Endodermal cell (in vitro differentiated cells): ENCODE data around the gene KRTAP1-3. TPM values are rescaled to one million over a fixed set of nuclear protein-coding genes. Genes with fewer than 3 reads are reported as not detected.
A peak's percentile ranks its signal among the peaks of the same experiment; 100 is the strongest.

Source experiments
- DNase-seq: peaks from one replicate; pipeline ENCODE4 v3.0.0-alpha.2; 2017
- H3K27ac ChIP-seq: 2 replicates; pipeline ENCODE4 v1.5.1; 2013; ENCODE audit warnings: mild to moderate bottlenecking, low read depth, low read length, moderate library complexity
- H3K27me3 ChIP-seq: 2 replicates; pipeline ENCODE4 v1.6.1; 2013; ENCODE audit warnings: mild to moderate bottlenecking, low read length, moderate library complexity; ENCODE audit not compliant: insufficient read depth, control insufficient read depth, poor library complexity, severe bottlenecking
- H3K36me3 ChIP-seq: 2 replicates; pipeline ENCODE4 v1.7.0; 2013; ENCODE audit warnings: mild to moderate bottlenecking, low read length, moderate library complexity; ENCODE audit not compliant: control insufficient read depth, insufficient read depth
- H3K4me1 ChIP-seq: one replicate; pipeline ENCODE4 v1.7.0; 2013; ENCODE audit warnings: low read length; ENCODE audit not compliant: control insufficient read depth, insufficient read depth
- H3K4me3 ChIP-seq: 2 replicates; pipeline ENCODE4 v1.5.1; 2013; ENCODE audit warnings: mild to moderate bottlenecking, low read length, moderate library complexity
- H3K9ac ChIP-seq: 2 replicates; pipeline ENCODE4 v1.6.1; 2013; ENCODE audit warnings: mild to moderate bottlenecking, low read length, moderate library complexity; ENCODE audit not compliant: poor library complexity, severe bottlenecking; ENCODE audit errors: extremely low read depth
- H3K9me3 ChIP-seq: 2 replicates; pipeline ENCODE4 v1.6.1; 2013; ENCODE audit warnings: mild to moderate bottlenecking, low read length, moderate library complexity; ENCODE audit not compliant: control insufficient read depth
- H3K27ac Mint-ChIP-seq: 2 replicates; pipeline ENCODE4 v1.8.0; 2020; ENCODE audit warnings: mixed read lengths
- H3K27me3 Mint-ChIP-seq: 2 replicates; pipeline ENCODE4 v1.8.0; 2021; ENCODE audit warnings: mild to moderate bottlenecking, mixed read lengths; ENCODE audit not compliant: insufficient read depth
- H3K36me3 Mint-ChIP-seq: 2 replicates; pipeline ENCODE4 v1.8.0; 2020; ENCODE audit warnings: low read depth, mixed read lengths
- H3K4me1 Mint-ChIP-seq: 2 replicates; pipeline ENCODE4 v1.8.0; 2020; ENCODE audit warnings: mixed read lengths
- H3K4me3 Mint-ChIP-seq: 2 replicates; pipeline ENCODE4 v1.8.0; 2020; ENCODE audit warnings: mild to moderate bottlenecking, moderate library complexity, mixed read lengths
- H3K9me3 Mint-ChIP-seq: 2 replicates; pipeline ENCODE4 v1.8.0; 2020; ENCODE audit warnings: mild to moderate bottlenecking, mixed read lengths
- CTCF ChIP-seq: fragments of 200-600 bp; sonication (generic); conservative IDR thresholded peaks from 2 replicates; pipeline ENCODE4 v1.5.0; 2021; ENCODE audit warnings: antibody characterized with exemption, mild to moderate bottlenecking
- WGBS, 2 experiments: methylation state at CpG; one replicate each; pipeline versions ENCODE4 v1.1.5 to v1.1.7; 2013; ENCODE audit warnings: missing lambda C conversion rate in 2 of 2, mixed read lengths in 1 of 2; ENCODE audit not compliant: insufficient coverage in 1 of 2, insufficient read length in 1 of 2; 5-methylcytosine and 5-hydroxymethylcytosine counted together
- total RNA-seq, 2 donors: library from RNA; stranded (reverse); fragmentation: NEBNext Ultra II Directional in 1 of 2; extraction: Animal tissue kit (Norgen Biotek cat#: 25700) in 1 of 2; gene quantifications; 2 replicates in 1 of 2; 3 replicates in 1 of 2; pipeline ENCODE4 v1.2.1, GENCODE V29; 2021

Gene KRTAP1-3
- total RNA-seq, 2 donors from 2014 or later, result not detected

GRCh38 chr17:41009936-41010335, 24.7 kb downstream of the KRTAP1-3 start:
- Histone ChIP-seq H3K4me3 (peak overlapping the region; percentile 16), H3K9ac (no peak overlapping the region), H3K27me3 (no peaks in the 10 kb centered on the region), H3K36me3 (no peaks in the 10 kb centered on the region), H3K4me1 (peaks cover 8% of the 10 kb centered on the region), H3K27ac (no peak overlapping the region), H3K9me3 (no peaks in the 10 kb centered on the region)
- no peak overlapping the region for H3K27ac Mint-ChIP-seq
- no peaks in the 10 kb centered on the region for H3K9me3 Mint-ChIP-seq
- no peak for TF ChIP-seq CTCF
- no peaks in the 10 kb centered on the region for H3K36me3 Mint-ChIP-seq
- H3K27me3 Mint-ChIP-seq, result no peaks in the 10 kb centered on the region
- WGBS, 2 experiments, result 88% methylated on average over 1 of the region's 1 CpG; no CpG with 5 or more reads in 1 of the 2 experiments
- peaks cover 21% of the 10 kb centered on the region for H3K4me1 Mint-ChIP-seq
- H3K4me3 Mint-ChIP-seq, result no peak overlapping the region
- no peak for DNase-seq

- Mint-ChIP-seq H3K4me3 (no peak overlapping the region), H3K27ac (no peak overlapping the region), H3K27me3 (no peaks in the 10 kb centered on the region), H3K36me3 (no peaks in the 10 kb centered on the region), H3K9me3 (no peaks in the 10 kb centered on the region), H3K4me1 (peaks cover 21% of the 10 kb centered on the region)
- no peak overlapping the region for H3K9ac ChIP-seq
- WGBS, 2 experiments, result 61 to 100% methylated on average over 1 to 4 of the region's 4 CpGs
- H3K4me3 ChIP-seq, result peak overlapping the region; percentile 16
- H3K27ac ChIP-seq, result no peak overlapping the region
- DNase-seq, result peak; percentile 75
- peaks cover 8% of the 10 kb centered on the region for H3K4me1 ChIP-seq
- TF ChIP-seq CTCF, result no peak
- H3K9me3 ChIP-seq, result no peaks in the 10 kb centered on the region
- no peaks in the 10 kb centered on the region for H3K27me3 ChIP-seq
- H3K36me3 ChIP-seq, result no peaks in the 10 kb centered on the region
These were observed 25.3 kb downstream of the KRTAP1-3 start for GRCh38 chr17:41009301-41009760.

- TF ChIP-seq CTCF, result no peak
- Histone ChIP-seq H3K27ac (no peak within 1 kb of the TSS), H3K36me3 (no peaks in the 10 kb centered on the region), H3K9me3 (no peaks in the 10 kb centered on the region), H3K4me1 (peaks cover 8% of the 10 kb centered on the region), H3K4me3 (peak within 1 kb of the TSS; percentile 16), H3K27me3 (no peaks in the 10 kb centered on the region), H3K9ac (no peak within 1 kb of the TSS)
- Mint-ChIP-seq H3K36me3 (no peaks in the 10 kb centered on the region), H3K4me3 (no peak within 1 kb of the TSS), H3K27me3 (no peaks in the 10 kb centered on the region), H3K9me3 (no peaks in the 10 kb centered on the region), H3K27ac (no peak within 1 kb of the TSS), H3K4me1 (peaks cover 21% of the 10 kb centered on the region)
- peak; percentile 68 for DNase-seq
- 91 to 100% methylated on average over 2 to 6 of the region's 8 CpGs for WGBS, 2 experiments
These were observed 25.9 kb downstream of the KRTAP1-3 start, which contains the start of gene KRTAP3-1 for GRCh38 chr17:41008811-41009210. Gene KRTAP3-1 (minus strand): TSS chr17:41009128. CDS start chr17:41009074, 54 bp downstream.
